IPS-20b (cell line): Measurements from ENCODE around the gene COL20A1.

Source experiments
- H3K27ac ChIP-seq: one replicate; pipeline ENCODE4 v1.5.1; 2013; ENCODE audit warnings: low read length
- H3K27me3 ChIP-seq: 2 replicates; pipeline ENCODE4 v1.6.1; 2013; ENCODE audit warnings: mild to moderate bottlenecking, low read length, inconsistent platforms; ENCODE audit not compliant: insufficient read depth
- H3K36me3 ChIP-seq: 2 replicates; pipeline ENCODE4 v1.6.1; 2013; ENCODE audit warnings: low read depth, mild to moderate bottlenecking, inconsistent platforms, low read length, moderate library complexity; ENCODE audit not compliant: insufficient read depth
- H3K4me1 ChIP-seq: 2 replicates; pipeline ENCODE4 v1.6.1; 2013; ENCODE audit warnings: mild to moderate bottlenecking, control low read depth, inconsistent platforms, low read length, moderate library complexity; ENCODE audit not compliant: insufficient read depth
- H3K4me3 ChIP-seq: 2 replicates; pipeline ENCODE4 v1.5.1; 2013; ENCODE audit warnings: mild to moderate bottlenecking, low read length, inconsistent platforms
- H3K9ac ChIP-seq: 2 replicates; pipeline ENCODE4 v1.6.1; 2013; ENCODE audit warnings: low read depth, mild to moderate bottlenecking, inconsistent platforms, low read length, moderate library complexity
- H3K9me3 ChIP-seq: 2 replicates; pipeline ENCODE4 v1.6.1; 2013; ENCODE audit warnings: mild to moderate bottlenecking, low read depth, low read length, inconsistent platforms; ENCODE audit not compliant: insufficient read depth

COL20A1 gene

GRCh38 chr20:63320616-63321147, 27.7 kb downstream of the COL20A1 start:
- Histone ChIP-seq H3K4me1 (no peaks in the 10 kb centered on the region), H3K9ac (no peak overlapping the region), H3K4me3 (no peak overlapping the region), H3K27me3 (no peaks in the 10 kb centered on the region), H3K36me3 (no peaks in the 10 kb centered on the region), H3K27ac (no peak overlapping the region), H3K9me3 (no peaks in the 10 kb centered on the region)

GRCh38 chr20:63321148-63321831, 28.3 kb downstream of the COL20A1 start:
- H3K4me3 ChIP-seq: no peak overlapping the region
- no peak overlapping the region for H3K9ac ChIP-seq
- H3K4me1 ChIP-seq: no peaks in the 10 kb centered on the region
- H3K9me3 ChIP-seq: no peaks in the 10 kb centered on the region
- H3K27me3 ChIP-seq: no peaks in the 10 kb centered on the region
- H3K27ac ChIP-seq: no peak overlapping the region
- no peaks in the 10 kb centered on the region for H3K36me3 ChIP-seq

GRCh38 chr20:63322146-63322932, 29.4 kb downstream of the COL20A1 start:
- Histone ChIP-seq H3K9me3 (no peaks in the 10 kb centered on the region), H3K9ac (no peak overlapping the region), H3K4me3 (no peak overlapping the region), H3K27ac (no peak overlapping the region), H3K4me1 (no peaks in the 10 kb centered on the region), H3K27me3 (no peaks in the 10 kb centered on the region), H3K36me3 (no peaks in the 10 kb centered on the region)

- H3K9me3 ChIP-seq: no peaks in the 10 kb centered on the region
- H3K4me1 ChIP-seq: no peaks in the 10 kb centered on the region
- H3K9ac ChIP-seq: no peak overlapping the region
- H3K27me3 ChIP-seq: no peaks in the 10 kb centered on the region
- H3K36me3 ChIP-seq: no peaks in the 10 kb centered on the region
- H3K27ac ChIP-seq: no peak overlapping the region
- no peak overlapping the region for H3K4me3 ChIP-seq
Measured at GRCh38 chr20:63322933-63323273, 29.9 kb downstream of the COL20A1 start.

- H3K36me3 ChIP-seq: no peaks in the 10 kb centered on the region
- no peak overlapping the region for H3K4me3 ChIP-seq
- no peaks in the 10 kb centered on the region for H3K4me1 ChIP-seq
- no peak overlapping the region for H3K27ac ChIP-seq
- H3K9ac ChIP-seq: no peak overlapping the region
- no peaks in the 10 kb centered on the region for H3K27me3 ChIP-seq
- H3K9me3 ChIP-seq: no peaks in the 10 kb centered on the region
Measured at GRCh38 chr20:63323357-63323981, 30.5 kb downstream of the COL20A1 start.

- Histone ChIP-seq H3K9me3 (no peaks in the 10 kb centered on the region), H3K4me1 (no peaks in the 10 kb centered on the region), H3K27ac (no peak overlapping the region), H3K4me3 (no peak overlapping the region), H3K27me3 (no peaks in the 10 kb centered on the region), H3K36me3 (no peaks in the 10 kb centered on the region), H3K9ac (no peak overlapping the region)
Measured at GRCh38 chr20:63325021-63325471, 32.1 kb downstream of the COL20A1 start.

- Histone ChIP-seq H3K27ac (no peak overlapping the region), H3K4me3 (no peak overlapping the region), H3K9me3 (no peaks in the 10 kb centered on the region), H3K27me3 (no peaks in the 10 kb centered on the region), H3K4me1 (no peaks in the 10 kb centered on the region), H3K36me3 (no peaks in the 10 kb centered on the region), H3K9ac (no peak overlapping the region)
Measured at GRCh38 chr20:63325554-63326313, 32.7 kb downstream of the COL20A1 start.

GRCh38 chr20:63326314-63327230, 33.6 kb downstream of the COL20A1 start:
- H3K36me3 ChIP-seq: no peaks in the 10 kb centered on the region
- H3K9me3 ChIP-seq: no peaks in the 10 kb centered on the region
- H3K4me1 ChIP-seq: no peaks in the 10 kb centered on the region
- no peak overlapping the region for H3K27ac ChIP-seq
- no peak overlapping the region for H3K4me3 ChIP-seq
- H3K9ac ChIP-seq: no peak overlapping the region
- H3K27me3 ChIP-seq: no peaks in the 10 kb centered on the region

- H3K4me1 ChIP-seq: no peaks in the 10 kb centered on the region
- peaks cover 5% of the 10 kb centered on the region; the same call in 1 of the 2 replicates for H3K9me3 ChIP-seq
- H3K27ac ChIP-seq: no peak overlapping the region
- no peak overlapping the region for H3K9ac ChIP-seq
- no peak overlapping the region for H3K4me3 ChIP-seq
- no peaks in the 10 kb centered on the region for H3K36me3 ChIP-seq
- no peaks in the 10 kb centered on the region for H3K27me3 ChIP-seq
Measured at GRCh38 chr20:63327231-63327745, 34.3 kb downstream of the COL20A1 start.

GRCh38 chr20:63328026-63328700, 35.2 kb downstream of the COL20A1 start:
- no peak overlapping the region for H3K27ac ChIP-seq
- no peaks in the 10 kb centered on the region for H3K36me3 ChIP-seq
- H3K9me3 ChIP-seq: peaks cover 5% of the 10 kb centered on the region; the same call in 1 of the 2 replicates
- H3K4me3 ChIP-seq: no peak overlapping the region
- H3K27me3 ChIP-seq: no peaks in the 10 kb centered on the region
- no peaks in the 10 kb centered on the region for H3K4me1 ChIP-seq
- no peak overlapping the region for H3K9ac ChIP-seq
